Ascending aorta (tissue), 2 donors: ENCODE measurements around the gene ZNF488. TPM values are rescaled to one million over a fixed set of nuclear protein-coding genes. Genes with fewer than 3 reads are reported as not detected.

Source experiments
- DNase-seq, 2 donors: peaks; one replicate each; pipeline ENCODE4 v3.0.0-alpha.2; 2019; ENCODE audit warnings: low spot score in 2 of 2
- H3K27ac ChIP-seq, 2 donors: fragments of 200-600 bp; sonication (generic); one replicate each; pipeline ENCODE4 v1.5.1; 2016 to 2017; ENCODE audit warnings: mild to moderate bottlenecking in 1 of 2
- H3K27me3 ChIP-seq: fragments of 200-600 bp; sonication (generic); one replicate; pipeline ENCODE4 v1.5.1; 2017
- H3K36me3 ChIP-seq, 2 donors: fragments of 200-600 bp; sonication (generic); one replicate each; pipeline ENCODE4 v1.5.1; 2016
- H3K4me1 ChIP-seq, 2 donors: fragments of 200-600 bp; sonication (generic); one replicate each; pipeline ENCODE4 v1.5.1; 2016 to 2017; ENCODE audit warnings: mild to moderate bottlenecking in 1 of 2
- H3K4me3 ChIP-seq, 2 donors: fragments of 200-600 bp; sonication (generic); one replicate each; pipeline ENCODE4 v1.5.1; 2016 to 2017; ENCODE audit warnings: mild to moderate bottlenecking in 1 of 2
- H3K9me3 ChIP-seq, 2 donors: fragments of 200-600 bp; sonication (generic); one replicate each; pipeline ENCODE4 v1.5.1; 2016
- CTCF ChIP-seq, 3 experiments: fragments of 200-600 bp in 2 of 3; fragments of 450-650 bp in 1 of 3; sonication (generic) in 2 of 3; IDR thresholded peaks; one replicate each; pipeline ENCODE4 v1.5.1; 2016 to 2019; ENCODE audit warnings: antibody characterized with exemption in 3 of 3, mild to moderate bottlenecking in 1 of 3, moderate library complexity in 1 of 3
- intact Hi-C: fragments of 100-400 bp; cut with DNase I; formaldehyde crosslinking; loops from one replicate; pipeline ENCODE4 v1.15.1; 2023
- total RNA-seq: library from RNA; depleted of rRNA; stranded (reverse); fragments of >200 nt; gene quantifications from one replicate; pipeline ENCODE4 v1.1.0, GENCODE V29; 2016

The ZNF488 gene
- total RNA-seq, 1 donor from 2014 or later, result not detected

DNA sequence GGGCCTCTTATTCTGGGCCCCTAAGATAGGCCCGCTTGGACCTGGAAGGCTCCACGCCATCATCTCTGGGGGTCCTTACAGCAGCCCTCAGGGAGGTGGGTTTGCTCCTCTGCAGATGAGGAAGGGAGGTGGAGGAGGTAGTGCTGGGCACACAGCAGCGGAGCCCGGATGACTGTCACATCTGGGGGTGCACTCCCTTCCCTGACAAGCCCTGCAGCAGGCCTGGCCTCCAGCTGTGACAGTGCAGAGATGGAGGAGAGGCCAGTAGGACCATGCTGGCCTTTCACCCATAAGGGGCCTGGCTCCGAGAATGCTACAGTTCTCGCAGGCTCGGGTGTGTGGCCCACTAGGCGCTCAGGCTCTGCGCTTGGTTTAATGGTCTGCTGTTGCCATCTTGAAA is 52.6 kb downstream of the ZNF488 start:
- Histone ChIP-seq H3K4me3 (no peak overlapping the region), H3K27me3 (no peaks in the 10 kb centered on the region), H3K4me1 (no peaks in the 10 kb centered on the region), H3K9me3 (no peaks in the 10 kb centered on the region), H3K36me3 (no peaks in the 10 kb centered on the region), H3K27ac (no peak overlapping the region)
- intact Hi-C loops, result no loop called here
- DNase-seq, result no peak
- TF ChIP-seq CTCF (IDR thresholded peaks at IDR 0.05), result no peak

DNA sequence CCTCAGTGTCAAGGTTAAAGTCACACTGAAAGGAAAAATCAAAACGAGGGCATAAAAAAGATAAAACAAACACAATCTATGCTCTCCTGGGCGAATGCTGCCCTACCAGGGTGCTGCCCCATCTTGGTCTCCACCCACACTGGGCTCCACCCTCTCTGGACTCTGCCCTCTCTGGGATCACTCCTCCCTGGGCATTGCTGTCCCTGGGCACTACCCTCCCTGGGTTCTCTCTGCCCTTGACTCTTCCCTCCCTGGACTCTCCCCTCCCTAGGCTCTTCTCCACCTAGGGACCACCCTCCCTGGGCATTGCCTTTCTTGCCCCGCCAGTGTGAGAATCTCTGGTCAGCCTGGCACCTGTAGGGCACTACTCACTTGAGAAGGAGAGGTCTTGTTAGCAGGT is 53.3 kb downstream of the ZNF488 start:
- Histone ChIP-seq H3K27me3 (no peaks in the 10 kb centered on the region), H3K4me3 (no peak overlapping the region), H3K36me3 (no peaks in the 10 kb centered on the region), H3K9me3 (no peaks in the 10 kb centered on the region), H3K27ac (no peak overlapping the region), H3K4me1 (no peaks in the 10 kb centered on the region)
- TF ChIP-seq CTCF (IDR thresholded peaks at IDR 0.05), result no peak
- intact Hi-C loops, result no loop called here
- DNase-seq, result no peak

GRCh38 chr10:47330366-47330765 is 53.7 kb downstream of the ZNF488 start:
- no peaks in the 10 kb centered on the region for H3K9me3 ChIP-seq
- intact Hi-C loops, result no loop called here
- H3K36me3 ChIP-seq, result no peaks in the 10 kb centered on the region
- no peaks in the 10 kb centered on the region for H3K4me1 ChIP-seq
- no peak for DNase-seq
- no peaks in the 10 kb centered on the region for H3K27me3 ChIP-seq
- no peak overlapping the region for H3K27ac ChIP-seq
- TF ChIP-seq CTCF (IDR thresholded peaks at IDR 0.05), result no peak
- no peak overlapping the region for H3K4me3 ChIP-seq

GRCh38 chr10:47329855-47330254 is 54.2 kb downstream of the ZNF488 start:
- no peak for DNase-seq
- intact Hi-C loops, result no loop called here
- Histone ChIP-seq H3K27ac (no peak overlapping the region), H3K4me1 (no peaks in the 10 kb centered on the region), H3K36me3 (no peaks in the 10 kb centered on the region), H3K4me3 (no peak overlapping the region), H3K27me3 (no peaks in the 10 kb centered on the region), H3K9me3 (no peaks in the 10 kb centered on the region)
- no peak for TF ChIP-seq CTCF (IDR thresholded peaks at IDR 0.05)

- no peaks in the 10 kb centered on the region for H3K4me1 ChIP-seq
- H3K27me3 ChIP-seq, result no peaks in the 10 kb centered on the region
- TF ChIP-seq CTCF (IDR thresholded peaks at IDR 0.05), result no peak
- intact Hi-C loops, result no loop called here
- no peaks in the 10 kb centered on the region for H3K9me3 ChIP-seq
- H3K27ac ChIP-seq, result no peak overlapping the region
- DNase-seq, result peak in 1 of 2 donors; percentile 34
- H3K4me3 ChIP-seq, result no peak overlapping the region
- H3K36me3 ChIP-seq, result no peaks in the 10 kb centered on the region
Measured at GRCh38 chr10:47326927-47327330, 57.2 kb downstream of the ZNF488 start.

DNA sequence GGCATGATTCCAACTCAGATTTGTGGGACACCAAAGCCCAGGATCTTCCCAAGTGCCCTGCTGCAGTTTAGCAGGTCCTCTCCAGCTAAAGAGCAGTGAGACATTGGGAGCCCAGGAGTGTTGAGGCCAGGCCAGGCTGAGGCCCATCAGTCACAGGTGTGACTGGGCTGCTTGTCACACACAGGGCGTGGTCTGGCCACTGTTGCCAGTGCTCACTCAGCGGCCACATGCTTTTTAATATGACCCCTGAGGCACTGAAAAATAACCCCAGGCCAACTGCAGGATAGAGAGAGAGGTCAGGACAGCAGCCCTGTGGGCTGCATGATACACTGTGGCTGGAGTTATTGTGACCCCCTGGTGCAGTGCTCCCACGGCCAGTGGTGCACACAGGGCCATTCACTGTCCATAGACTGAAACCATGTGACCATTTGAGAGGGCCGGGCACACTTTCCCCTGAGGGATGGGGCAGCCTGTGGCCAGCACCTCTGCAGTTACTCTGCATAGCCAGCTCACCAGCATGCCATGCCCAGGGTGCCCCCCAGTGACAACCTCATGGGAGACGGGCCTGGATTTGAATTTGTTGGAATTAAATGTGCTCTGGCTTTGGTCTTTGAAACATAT is 57.7 kb downstream of the ZNF488 start:
- intact Hi-C loops, result no loop called here
- no peaks in the 10 kb centered on the region for H3K4me1 ChIP-seq
- no peaks in the 10 kb centered on the region for H3K36me3 ChIP-seq
- DNase-seq, result peak in 1 of 2 donors; percentile 39
- no peak overlapping the region for H3K4me3 ChIP-seq
- no peak for TF ChIP-seq CTCF (IDR thresholded peaks at IDR 0.05)
- no peaks in the 10 kb centered on the region for H3K9me3 ChIP-seq
- H3K27me3 ChIP-seq, result no peaks in the 10 kb centered on the region
- H3K27ac ChIP-seq, result no peak overlapping the region
